Eye (tissue), 1 donor: ENCODE results near the gene GABRR1.
"Not testable (repeated sequence)": the region's sequence is repeated elsewhere in the genome, so short reads cannot be mapped to it uniquely, and the experiment has no call there.

Experiments
- DNase-seq: peaks from one replicate; pipeline ENCODE4 v3.0.0-alpha.2; 2015

The GABRR1 gene

DNA sequence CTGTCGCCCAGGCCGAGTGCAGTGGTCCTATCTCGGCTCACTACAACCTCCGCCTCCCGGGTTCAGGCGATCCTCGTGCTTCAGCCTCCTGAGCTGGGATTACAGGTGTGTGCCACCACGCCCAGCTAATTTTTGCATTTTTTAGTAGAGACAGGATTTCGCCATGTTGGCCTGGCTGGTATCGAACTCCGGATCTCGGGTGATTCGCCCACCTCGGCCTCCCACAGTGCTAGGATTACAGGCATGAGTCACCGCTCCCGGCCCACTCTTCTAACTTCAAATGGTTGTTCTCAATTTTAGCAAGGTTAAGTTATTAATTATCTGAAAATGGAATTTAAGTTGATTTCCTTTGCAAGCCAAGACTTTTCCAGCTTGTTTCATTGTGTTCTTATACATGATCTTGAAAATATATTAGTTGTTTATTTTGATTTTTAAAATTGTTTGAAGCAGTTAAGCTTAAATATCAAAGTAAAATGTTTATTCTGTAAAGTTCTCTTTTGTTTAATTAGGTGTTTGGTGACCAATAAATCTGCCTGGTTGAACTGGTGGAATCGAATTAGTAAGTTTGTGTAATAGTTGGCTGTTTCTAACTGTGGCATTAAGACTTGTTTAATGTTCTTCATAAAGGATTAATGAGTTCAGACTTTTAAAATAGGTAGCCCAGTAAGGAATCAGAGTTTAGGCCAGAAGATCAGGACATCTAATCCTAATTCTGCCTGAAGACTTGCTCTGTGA, 69.0 kb downstream of the GABRR1 start:
- no peak for DNase-seq

GRCh38 chr6:89146718-89147700, 70.1 kb downstream of the GABRR1 start:
- DNase-seq, result peak; percentile 80

GRCh38 chr6:89145956-89146717, 71.0 kb downstream of the GABRR1 start, which contains the start of gene PM20D2:
Gene PM20D2, plus strand, starts transcription at chr6:89146055. Its CDS starts 90 bp downstream, at chr6:89146145.
- DNase-seq, result peak; percentile 91

GRCh38 chr6:89145091-89145955, 71.8 kb downstream of the GABRR1 start:
- no peak for DNase-seq

GRCh38 chr6:89144354-89144906, 72.7 kb downstream of the GABRR1 start:
- peak; percentile 41 for DNase-seq

GRCh38 chr6:89140347-89141156, 76.6 kb downstream of the GABRR1 start:
- DNase-seq, result no peak

DNA sequence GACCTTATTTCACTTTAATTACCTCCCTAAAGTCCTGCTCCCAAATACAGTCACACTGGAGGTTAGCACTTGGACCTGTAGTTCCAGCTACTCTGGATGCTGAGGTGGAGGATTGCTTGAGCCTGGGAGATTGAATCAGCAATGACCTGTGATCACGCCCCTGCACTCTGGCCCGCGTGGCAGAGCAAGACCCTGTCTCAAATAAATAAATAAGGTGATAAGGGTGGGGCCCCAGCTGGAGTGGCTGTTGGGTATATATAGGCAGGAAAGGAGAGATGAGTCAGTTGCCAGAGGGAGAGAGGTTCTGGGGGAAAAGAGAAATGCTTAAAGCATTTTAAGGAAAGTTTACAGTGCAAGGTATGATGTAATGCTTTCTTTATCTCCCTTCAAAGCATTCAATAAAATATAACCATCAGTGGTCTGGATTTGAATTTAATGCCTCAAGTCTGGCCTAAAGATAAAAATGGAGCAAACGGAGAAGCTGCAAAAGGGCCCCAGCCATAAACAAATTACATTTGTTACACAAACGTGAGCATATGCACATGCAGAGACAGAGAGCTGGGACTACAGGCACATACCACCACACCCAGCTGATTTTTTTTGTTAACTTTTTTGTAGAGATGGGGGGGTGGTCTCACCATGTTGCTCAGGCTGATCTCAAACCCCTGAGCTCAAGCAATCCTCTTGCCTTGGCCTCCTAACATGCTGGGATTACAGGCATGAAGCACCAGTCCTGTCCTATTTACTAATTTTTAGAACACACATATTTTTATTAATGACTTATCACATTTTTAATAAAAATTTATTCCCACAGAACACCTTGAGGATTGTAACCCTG, 77.4 kb downstream of the GABRR1 start:
- DNase-seq, result no peak

DNA sequence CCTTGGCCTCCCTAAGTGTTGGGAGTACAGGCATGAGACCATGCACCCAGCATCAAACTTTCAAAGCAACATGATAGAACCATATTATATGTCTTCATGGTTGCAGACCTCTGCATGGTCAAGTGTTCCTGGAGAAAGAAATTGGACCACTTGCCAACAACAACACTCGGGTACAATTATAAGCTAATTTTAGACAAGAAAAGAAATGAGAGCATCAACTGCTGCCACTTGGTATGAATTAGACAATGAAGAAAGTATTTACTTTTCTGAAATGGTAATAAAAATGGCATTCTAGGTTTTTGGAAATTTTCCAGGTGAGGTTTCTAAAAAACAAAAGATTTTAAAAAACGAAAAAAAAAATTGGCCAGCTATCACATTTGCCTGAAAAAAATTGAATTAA, 79.0 kb downstream of the GABRR1 start:
- DNase-seq, result no peak

DNA sequence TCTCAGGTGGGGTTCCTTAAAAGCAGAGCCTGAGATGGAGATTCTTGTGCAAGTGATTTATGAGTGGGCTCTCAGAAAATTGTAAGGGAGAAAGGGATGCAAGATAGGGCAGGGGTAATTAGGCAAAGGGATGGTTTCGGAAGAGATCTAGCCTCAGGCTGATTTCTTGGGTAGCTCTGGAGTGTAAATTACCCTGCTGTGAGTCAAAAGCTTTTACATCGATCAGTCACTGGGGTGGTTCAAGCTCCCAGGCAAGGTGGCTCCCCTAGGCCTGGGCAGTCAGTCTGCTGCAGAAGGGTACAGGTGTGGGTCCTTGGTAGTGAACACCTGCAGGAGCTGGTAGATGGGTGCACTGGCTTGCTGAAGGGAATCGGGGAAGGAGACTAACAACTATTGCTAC, 82.4 kb downstream of the GABRR1 start:
- no peak for DNase-seq

DNA sequence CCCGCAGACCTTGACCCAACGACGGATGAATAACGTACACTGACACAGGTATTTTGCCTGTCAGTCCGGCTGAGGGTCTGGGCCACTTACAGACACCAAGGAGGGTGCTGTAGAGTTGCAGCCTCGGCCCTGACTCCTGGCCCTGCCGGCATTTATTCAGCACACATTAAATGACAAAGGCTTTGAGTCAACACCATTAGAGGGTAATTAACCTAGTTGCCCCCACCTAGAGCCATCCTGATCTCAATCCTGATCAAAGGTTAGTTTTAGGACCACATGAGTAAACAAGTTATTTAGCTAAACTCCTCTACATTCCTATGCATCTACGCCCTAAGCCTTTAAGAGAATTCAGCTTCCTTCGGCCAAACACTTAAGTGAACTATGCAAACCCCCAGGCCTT, 83.2 kb downstream of the GABRR1 start:
- DNase-seq, result no peak

DNA sequence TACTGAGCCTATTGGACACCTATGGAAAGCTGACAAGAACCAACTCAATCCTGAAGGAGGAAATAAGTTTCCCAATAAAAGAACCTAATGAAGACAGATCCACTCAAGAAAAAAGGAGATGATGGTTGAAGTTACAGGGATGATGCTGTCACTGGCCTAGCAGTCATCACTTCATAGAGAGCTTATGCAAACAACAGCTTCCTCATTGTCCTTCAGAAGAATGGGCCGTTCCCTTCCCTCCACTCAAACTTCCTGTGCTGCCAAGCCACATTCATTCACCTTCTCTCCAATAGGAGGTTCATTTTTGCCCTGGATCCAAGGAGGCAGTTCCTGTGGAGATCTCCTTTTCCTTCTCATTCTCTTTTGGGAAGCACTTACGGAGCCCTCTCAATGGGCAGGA, 85.1 kb downstream of the GABRR1 start:
- no peak for DNase-seq

- DNase-seq, result no peak
Observed at GRCh38 chr6:89131599-89131998, 85.6 kb downstream of the GABRR1 start.

- not testable (repeated sequence) for DNase-seq
Observed at GRCh38 chr6:89128256-89128671, 88.9 kb downstream of the GABRR1 start.
